HG03097 (cell line): ENCODE measurements around the gene RAPGEF1.

Experiments
- ATAC-seq: cut with Tn5 transposase; IDR thresholded peaks from one replicate; pipeline ENCODE4 v1.9.1; 2021; ENCODE audit not compliant: unreplicated experiment, low FRiP score

Gene RAPGEF1

GRCh38 chr9:131630205-131630831 is 109.6 kb downstream of the RAPGEF1 start:
- ATAC-seq = peak; percentile 42

GRCh38 chr9:131629825-131630204 is 110.1 kb downstream of the RAPGEF1 start:
- ATAC-seq = peak; percentile 23

DNA sequence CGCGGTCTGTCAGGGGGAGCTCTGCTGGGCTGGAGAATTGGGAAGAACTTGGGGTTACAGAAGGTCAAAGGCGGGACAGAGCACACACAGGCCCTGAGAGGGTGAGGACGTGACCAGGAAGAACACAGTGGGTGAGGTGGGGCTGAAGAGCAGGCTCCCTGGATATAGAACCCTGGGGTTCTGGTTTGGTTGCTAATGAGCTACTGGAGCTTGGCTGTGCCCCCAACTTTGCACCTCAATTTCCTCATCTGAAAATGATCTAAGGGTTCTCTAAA is 110.7 kb downstream of the RAPGEF1 start:
- ATAC-seq = no peak

DNA sequence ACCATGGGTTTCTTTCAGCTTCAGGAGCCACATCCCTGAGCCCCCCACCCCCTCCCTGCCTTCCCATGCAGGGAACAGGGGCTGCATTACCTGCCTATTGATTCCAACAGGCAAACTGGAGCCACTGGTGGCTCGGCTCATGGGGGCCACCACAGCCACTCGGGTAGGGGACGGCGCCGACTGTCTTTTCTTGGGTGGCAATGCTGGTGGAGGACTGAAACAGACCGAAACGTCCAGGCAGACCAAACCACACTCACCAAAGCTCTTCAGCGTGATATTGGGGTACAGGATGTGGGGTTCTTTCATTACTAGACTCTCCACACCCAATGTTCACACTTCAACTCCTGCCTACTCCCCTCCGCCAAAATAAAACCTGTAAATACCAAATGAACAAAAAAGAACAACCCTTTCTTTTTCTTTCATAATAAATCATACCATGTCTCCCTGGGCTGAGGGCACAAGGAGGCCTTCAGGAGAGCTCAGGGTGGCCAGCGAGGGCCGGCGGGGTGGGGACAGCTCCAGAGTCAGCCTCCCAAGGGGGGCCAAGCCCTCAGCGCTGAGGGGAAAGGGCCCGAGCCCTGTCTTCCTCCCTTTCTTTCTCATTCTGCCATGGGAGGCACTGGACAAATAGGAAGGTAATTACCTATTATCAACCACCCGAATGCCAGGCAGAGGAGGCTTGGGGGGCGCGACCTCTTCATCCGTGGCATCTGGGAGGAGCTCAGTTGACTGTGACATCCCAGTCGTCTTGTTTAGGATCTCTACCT is 111.2 kb downstream of the RAPGEF1 start:
- ATAC-seq = no peak

DNA sequence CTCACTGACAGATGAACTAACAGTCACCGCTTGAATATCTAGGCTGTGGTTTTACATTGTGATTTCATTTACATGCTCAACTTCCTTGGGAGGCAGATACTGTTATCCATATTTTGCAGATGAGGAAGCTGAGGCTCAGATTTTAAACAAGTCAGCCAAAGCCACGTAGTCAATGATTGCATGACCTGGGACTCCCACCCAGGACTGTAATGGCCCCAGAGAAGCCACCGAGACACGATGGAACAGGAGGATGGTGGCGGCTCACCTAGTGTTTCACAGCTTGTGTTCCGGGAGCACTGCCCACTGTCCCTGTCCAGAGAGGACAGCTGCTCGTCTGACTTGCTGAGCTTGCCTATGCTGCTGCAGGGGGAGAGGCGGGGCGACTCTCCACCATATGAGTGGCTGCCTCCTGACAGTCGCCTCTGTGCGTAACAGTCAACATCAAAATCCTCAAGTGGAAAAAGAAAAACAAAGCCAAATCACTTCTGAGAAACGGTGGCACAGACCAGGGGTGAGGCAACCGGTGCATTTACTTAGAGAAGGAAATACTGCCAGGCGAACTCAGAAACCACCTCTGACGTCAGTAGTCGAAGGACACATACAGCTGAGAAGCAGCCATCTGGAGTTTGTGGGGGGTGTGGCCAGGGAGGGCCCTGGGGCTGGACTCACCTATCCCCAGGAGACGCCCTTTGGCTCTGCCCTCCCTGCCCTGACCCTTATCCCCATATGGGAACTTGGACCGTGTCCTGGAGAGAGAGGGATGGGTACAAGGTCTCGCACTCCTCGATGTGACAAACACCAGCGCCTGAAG is 112.0 kb downstream of the RAPGEF1 start:
- ATAC-seq = no peak

- no peak for ATAC-seq
Measured at GRCh38 chr9:131627326-131627647, 112.6 kb downstream of the RAPGEF1 start.

- no peak for ATAC-seq
Measured at GRCh38 chr9:131625790-131626670, 113.8 kb downstream of the RAPGEF1 start.

- no peak for ATAC-seq
Measured at GRCh38 chr9:131625508-131625787, 114.4 kb downstream of the RAPGEF1 start.

GRCh38 chr9:131624636-131625507 is 115.0 kb downstream of the RAPGEF1 start:
- ATAC-seq = no peak

- no peak for ATAC-seq
Measured at GRCh38 chr9:131623655-131624330, 116.1 kb downstream of the RAPGEF1 start.

- no peak for ATAC-seq
Measured at GRCh38 chr9:131622523-131622922, 117.4 kb downstream of the RAPGEF1 start.

- no peak for ATAC-seq
Measured at GRCh38 chr9:131621551-131622358, 118.1 kb downstream of the RAPGEF1 start.

DNA sequence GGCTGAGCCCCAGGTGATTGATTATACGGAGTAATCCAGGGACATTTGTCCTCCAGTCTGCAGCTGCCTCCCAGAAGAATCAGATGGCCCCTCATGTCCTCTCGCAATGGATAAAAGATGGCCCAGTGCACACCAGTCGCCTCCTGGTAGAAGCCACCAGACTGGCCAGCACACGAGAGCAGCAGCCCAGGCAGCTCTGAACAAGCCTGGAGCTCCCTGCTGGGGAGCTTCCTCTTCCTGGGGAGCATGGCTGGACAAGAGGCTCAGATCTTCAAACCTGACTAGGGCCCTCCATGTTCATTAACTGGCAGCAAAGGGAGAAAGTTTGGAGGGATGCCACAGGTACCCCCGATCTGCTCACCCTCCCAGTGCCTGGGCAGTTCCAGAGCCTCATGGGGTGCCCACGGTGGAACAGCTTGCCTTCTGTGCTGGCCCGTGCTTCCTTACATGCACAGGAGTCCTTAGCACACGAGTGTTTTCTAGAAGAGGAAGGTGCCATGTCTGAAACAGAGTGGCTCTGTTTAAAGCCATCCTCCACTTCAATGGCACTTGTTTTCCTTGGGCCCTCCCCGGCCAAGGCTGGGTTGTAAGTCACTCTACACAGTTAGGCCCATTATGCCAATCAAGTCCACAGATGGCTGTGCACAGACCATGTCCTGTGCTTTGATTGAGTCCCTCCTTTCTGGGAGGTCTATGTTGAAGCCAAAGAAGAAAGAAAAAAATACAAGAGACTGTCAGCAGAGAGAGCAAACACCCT is 118.9 kb downstream of the RAPGEF1 start:
- ATAC-seq = no peak

DNA sequence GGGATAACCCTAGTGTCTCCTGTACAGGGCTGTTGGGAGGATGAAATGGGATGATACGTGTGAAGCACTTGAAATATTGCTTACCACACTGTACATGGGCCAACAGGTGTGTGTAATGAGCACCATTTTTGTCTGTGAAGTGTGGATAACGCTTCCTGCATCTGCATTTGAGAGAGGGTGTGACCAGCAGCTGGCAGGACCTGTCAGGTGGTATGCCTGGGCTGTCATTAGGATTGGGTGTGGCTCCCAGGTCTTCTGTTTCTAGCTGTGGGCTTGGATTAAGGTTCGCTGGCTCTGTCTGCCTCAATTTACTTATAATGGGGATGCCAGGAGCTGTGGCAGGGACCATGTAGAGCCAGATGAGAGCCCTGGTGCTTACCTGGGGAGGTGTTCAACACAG is 120.2 kb downstream of the RAPGEF1 start:
- ATAC-seq = no peak

GRCh38 chr9:131618785-131619184 is 121.1 kb downstream of the RAPGEF1 start:
- no peak for ATAC-seq

DNA sequence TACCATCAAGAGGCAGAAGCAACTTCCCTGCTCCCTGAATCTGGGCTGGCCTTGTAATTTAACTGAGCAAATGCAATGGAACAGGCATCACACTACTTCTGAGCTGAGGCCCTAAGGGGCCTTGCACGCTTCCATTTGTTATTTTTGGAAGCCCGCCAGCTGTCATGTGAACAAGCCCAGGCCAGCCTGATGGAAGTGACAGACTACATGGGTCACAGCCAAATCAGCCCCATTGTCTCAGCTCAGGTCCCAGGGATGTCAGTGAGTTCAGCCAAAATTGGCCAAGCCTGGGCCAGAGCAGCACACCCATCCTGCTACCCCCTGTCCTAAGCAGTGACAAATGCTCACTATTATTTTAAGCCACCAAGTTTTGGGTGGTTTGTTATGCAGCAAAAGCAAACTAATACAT is 121.8 kb downstream of the RAPGEF1 start:
- no peak for ATAC-seq

DNA sequence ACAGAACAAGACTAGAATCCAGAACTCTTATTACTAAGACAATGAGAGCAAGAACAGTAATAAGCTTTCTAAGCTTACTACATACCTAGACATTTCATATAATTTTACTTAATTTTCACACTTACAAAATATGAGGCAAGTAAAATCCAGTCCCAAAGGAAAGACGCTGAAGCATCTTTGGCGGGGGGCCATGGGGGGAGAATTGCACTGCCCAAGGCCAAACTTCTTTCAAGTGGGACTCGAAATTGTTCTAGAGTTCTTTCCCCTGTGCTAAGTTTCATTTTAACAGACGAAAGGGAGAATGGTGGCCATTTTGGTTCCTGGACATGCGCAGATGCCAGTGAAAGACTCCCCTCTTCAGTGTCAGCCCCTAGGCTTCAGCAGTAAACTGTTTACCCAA is 122.3 kb downstream of the RAPGEF1 start:
- no peak for ATAC-seq

GRCh38 chr9:131616983-131617604 is 122.8 kb downstream of the RAPGEF1 start:
- ATAC-seq = no peak
